Suprapubic skin (tissue), 4 donors: ENCODE results near the gene GPN2. TPM values are rescaled to one million over a fixed set of nuclear protein-coding genes. Genes with fewer than 3 reads are reported as not detected.
A peak's percentile ranks its signal among the peaks of the same experiment; 100 is the strongest.

Experiments
- DNase-seq, 2 donors: peaks; one replicate each; pipeline ENCODE4 v3.0.0-alpha.2; 2019; ENCODE audit warnings: low spot score in 2 of 2
- H3K27ac ChIP-seq: fragments of 200-600 bp; sonication (generic); one replicate; pipeline ENCODE4 v1.5.1; 2019
- H3K27me3 ChIP-seq: fragments of 200-600 bp; sonication (generic); one replicate; pipeline ENCODE4 v1.5.1; 2019
- H3K36me3 ChIP-seq: fragments of 200-600 bp; sonication (generic); one replicate; pipeline ENCODE4 v1.5.1; 2019
- H3K4me1 ChIP-seq: fragments of 200-600 bp; sonication (generic); one replicate; pipeline ENCODE4 v1.5.1; 2019
- H3K4me3 ChIP-seq: fragments of 200-600 bp; sonication (generic); one replicate; pipeline ENCODE4 v1.5.1; 2019; ENCODE audit warnings: mild to moderate bottlenecking
- H3K9me3 ChIP-seq: fragments of 200-600 bp; sonication (generic); one replicate; pipeline ENCODE4 v1.5.1; 2019
- EP300 ChIP-seq: sonication (generic); formaldehyde crosslinking; IDR thresholded peaks from one replicate; pipeline ENCODE4 v1.6.1; 2017; ENCODE audit warnings: antibody characterized with exemption
- POLR2A ChIP-seq, 2 donors: fragments of 450-650 bp; IDR thresholded peaks; one replicate each; pipeline ENCODE4 v1.6.1; 2017; ENCODE audit warnings: antibody characterized with exemption in 2 of 2, mild to moderate bottlenecking in 2 of 2, moderate library complexity in 2 of 2
- POLR2AphosphoS5 ChIP-seq, 3 donors: sonication (generic); formaldehyde crosslinking; IDR thresholded peaks; one replicate each; pipeline ENCODE4 v1.6.1; 2017; ENCODE audit warnings: antibody characterized with exemption in 3 of 3
- WGBS: methylation state at CpG from one replicate; pipeline ENCODE4 v1.1.5; 2018; 5-methylcytosine and 5-hydroxymethylcytosine counted together
- total RNA-seq, 4 donors: library from RNA; depleted of rRNA; stranded (reverse); fragments of >200 nt; gene quantifications; one replicate each; pipeline ENCODE4 v1.1.0, GENCODE V29; 2016
- TF ChIP-seq, protein P1 (sequence below), 2 donors: fragments of 200-600 bp in 1 of 2; fragments of 450-650 bp in 1 of 2; sonication (generic) in 1 of 2; IDR thresholded peaks; one replicate each; pipeline ENCODE4 v1.5.1; 2016 to 2019; ENCODE audit warnings: antibody characterized with exemption in 2 of 2, mild to moderate bottlenecking in 1 of 2, moderate library complexity in 1 of 2

The GPN2 gene
- total RNA-seq, 4 donors from 2014 or later = 13.2 to 25.3 (median 18.8) TPM

DNA sequence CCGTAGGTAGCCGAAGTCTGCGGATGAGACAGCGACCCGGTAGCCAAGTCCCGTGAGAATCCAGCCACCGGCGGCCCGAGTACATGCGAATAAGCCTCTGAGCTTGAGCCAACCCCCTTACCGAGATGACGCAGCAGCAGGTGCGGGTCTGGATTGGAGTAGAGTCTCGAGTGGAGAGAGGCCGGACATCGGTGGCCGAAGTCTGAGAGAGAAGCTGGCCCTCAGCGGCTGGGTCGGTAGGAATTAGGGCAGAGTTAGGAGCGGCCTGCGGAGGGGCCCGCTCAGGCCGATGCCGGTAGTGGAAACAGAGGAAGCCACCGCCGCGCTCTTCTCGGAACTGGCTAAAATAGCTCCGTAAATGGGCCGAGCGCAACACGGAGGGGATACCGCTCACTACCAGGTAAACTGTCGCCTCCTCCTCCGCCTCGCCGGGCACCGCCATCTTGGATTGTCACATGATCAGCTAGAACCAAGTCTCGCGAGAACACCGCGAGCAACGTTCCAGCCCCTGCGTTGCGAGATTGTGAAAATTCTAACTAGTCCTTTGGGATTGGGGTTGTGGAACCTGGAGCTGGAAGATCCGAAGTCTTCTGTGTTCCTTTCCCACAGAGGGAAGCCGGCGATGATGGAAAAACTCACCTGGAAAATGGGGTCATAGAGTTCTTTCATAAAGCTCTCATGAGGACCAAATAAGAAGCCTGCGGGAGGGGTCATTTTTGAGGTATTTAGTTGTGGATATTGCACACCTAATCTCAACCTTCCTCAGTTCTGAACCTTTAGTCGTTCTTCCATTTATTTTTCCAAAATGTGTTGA lies 10.1 kb upstream of the GPN2 start, which contains the start of gene GPATCH3:
Gene GPATCH3, minus strand, starts transcription at position 467 of the 814 bp plus-strand sequence. Its CDS starts 25 bp downstream, at position 442.
- TF ChIP-seq POLR2AphosphoS5 (IDR thresholded peaks at IDR 0.05) = peak; percentile 35 to 90 (median 80)
- TF ChIP-seq, protein P1, sequence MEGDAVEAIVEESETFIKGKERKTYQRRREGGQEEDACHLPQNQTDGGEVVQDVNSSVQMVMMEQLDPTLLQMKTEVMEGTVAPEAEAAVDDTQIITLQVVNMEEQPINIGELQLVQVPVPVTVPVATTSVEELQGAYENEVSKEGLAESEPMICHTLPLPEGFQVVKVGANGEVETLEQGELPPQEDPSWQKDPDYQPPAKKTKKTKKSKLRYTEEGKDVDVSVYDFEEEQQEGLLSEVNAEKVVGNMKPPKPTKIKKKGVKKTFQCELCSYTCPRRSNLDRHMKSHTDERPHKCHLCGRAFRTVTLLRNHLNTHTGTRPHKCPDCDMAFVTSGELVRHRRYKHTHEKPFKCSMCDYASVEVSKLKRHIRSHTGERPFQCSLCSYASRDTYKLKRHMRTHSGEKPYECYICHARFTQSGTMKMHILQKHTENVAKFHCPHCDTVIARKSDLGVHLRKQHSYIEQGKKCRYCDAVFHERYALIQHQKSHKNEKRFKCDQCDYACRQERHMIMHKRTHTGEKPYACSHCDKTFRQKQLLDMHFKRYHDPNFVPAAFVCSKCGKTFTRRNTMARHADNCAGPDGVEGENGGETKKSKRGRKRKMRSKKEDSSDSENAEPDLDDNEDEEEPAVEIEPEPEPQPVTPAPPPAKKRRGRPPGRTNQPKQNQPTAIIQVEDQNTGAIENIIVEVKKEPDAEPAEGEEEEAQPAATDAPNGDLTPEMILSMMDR (IDR thresholded peaks at IDR 0.05) = no peak
- TF ChIP-seq POLR2A (IDR thresholded peaks at IDR 0.05) = peak in 1 of 2 donors; percentile 51
- no peak for TF ChIP-seq EP300
- H3K4me1 ChIP-seq = peaks cover 17% of the 10 kb centered on the region
- DNase-seq = peak; percentile 96 to 98
- H3K27me3 ChIP-seq = no peaks in the 10 kb centered on the region
- H3K36me3 ChIP-seq = peaks cover 29% of the 10 kb centered on the region
- H3K27ac ChIP-seq = peak within 1 kb of the TSS; percentile 87
- peak within 1 kb of the TSS; percentile 96 for H3K4me3 ChIP-seq
- under 1% methylated on average over 29 of the region's 50 CpGs for WGBS
- no peaks in the 10 kb centered on the region for H3K9me3 ChIP-seq

DNA sequence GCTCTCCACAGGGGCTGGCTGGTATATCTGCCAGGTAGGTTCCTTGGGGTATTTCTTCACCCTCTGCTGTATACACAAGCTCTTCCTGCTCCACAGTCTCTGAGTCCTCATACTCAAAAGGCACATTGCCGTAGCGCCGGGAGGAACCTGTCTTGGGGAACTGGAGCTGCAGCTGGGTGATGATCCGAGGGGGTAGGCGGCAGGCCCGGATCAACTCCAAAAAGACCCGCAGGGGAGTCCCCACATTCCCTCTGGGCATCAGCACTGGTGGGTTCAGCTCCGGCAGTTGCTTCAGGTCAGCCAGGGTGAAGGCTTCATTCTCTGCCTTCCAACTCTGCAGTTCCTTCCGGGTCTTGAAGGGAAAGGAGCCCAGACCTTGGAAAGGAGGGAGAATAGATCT lies 7.3 kb upstream of the GPN2 start:
- no peak for TF ChIP-seq EP300
- TF ChIP-seq POLR2A (IDR thresholded peaks at IDR 0.05) = no peak
- TF ChIP-seq, protein P1 (IDR thresholded peaks at IDR 0.05) = no peak
- no peak for TF ChIP-seq POLR2AphosphoS5 (IDR thresholded peaks at IDR 0.05)
- 93% methylated on average over 9 of the region's 9 CpGs for WGBS
- no peak for DNase-seq
- Histone ChIP-seq H3K27me3 (no peaks in the 10 kb centered on the region), H3K4me1 (peaks cover 17% of the 10 kb centered on the region), H3K4me3 (no peak overlapping the region), H3K9me3 (no peaks in the 10 kb centered on the region), H3K36me3 (peaks cover 58% of the 10 kb centered on the region), H3K27ac (no peak overlapping the region)

DNA sequence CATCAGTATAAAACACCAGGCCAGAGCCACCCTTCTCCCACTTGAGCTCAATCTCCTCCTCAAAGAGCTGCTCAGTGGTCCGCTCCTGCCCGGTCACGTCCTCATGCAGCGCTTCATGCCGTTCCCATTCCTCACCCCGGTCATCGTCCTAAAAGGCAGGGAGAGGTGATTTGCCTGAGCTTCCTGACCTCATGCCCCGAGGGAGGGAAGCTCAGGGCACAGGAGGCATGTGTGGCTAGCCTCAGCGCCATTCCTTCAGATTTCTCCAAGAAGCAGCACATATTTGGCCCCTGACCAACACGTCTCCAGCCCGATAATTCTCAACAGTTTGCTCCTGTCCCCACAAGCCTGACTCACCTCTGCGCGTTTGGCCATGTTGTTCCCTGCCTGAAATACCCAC lies 4.2 kb upstream of the GPN2 start:
- TF ChIP-seq EP300 = no peak
- no peak for TF ChIP-seq POLR2A (IDR thresholded peaks at IDR 0.05)
- no peak for TF ChIP-seq POLR2AphosphoS5 (IDR thresholded peaks at IDR 0.05)
- TF ChIP-seq, protein P1 (IDR thresholded peaks at IDR 0.05) = no peak
- WGBS = 91% methylated on average over 13 of the region's 13 CpGs

DNA sequence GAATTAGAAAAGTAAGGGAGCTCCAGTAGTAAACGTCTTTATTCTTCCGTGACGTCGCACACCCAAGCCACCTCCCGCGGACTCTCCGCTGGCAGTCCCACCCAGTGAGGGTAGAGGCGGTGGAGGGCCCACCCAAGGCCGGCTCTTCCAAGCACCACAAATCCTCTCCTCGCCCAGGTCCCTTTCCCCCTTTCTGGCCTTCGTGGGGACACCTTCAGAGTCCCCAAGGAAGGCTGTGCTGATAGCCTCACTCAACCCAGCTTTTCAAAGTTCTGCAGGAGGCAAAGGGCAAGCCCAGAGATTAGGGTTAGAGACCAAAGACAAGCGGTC lies 349 bp upstream of the GPN2 start:
- peaks cover 21% of the 10 kb centered on the region for H3K4me1 ChIP-seq
- H3K4me3 ChIP-seq = peak overlapping the region; percentile 77
- WGBS = 2% methylated on average over 9 of the region's 12 CpGs
- H3K27ac ChIP-seq = peak overlapping the region; percentile 86
- H3K9me3 ChIP-seq = no peaks in the 10 kb centered on the region
- no peak for DNase-seq
- H3K27me3 ChIP-seq = no peaks in the 10 kb centered on the region
- peaks cover 65% of the 10 kb centered on the region for H3K36me3 ChIP-seq
- TF ChIP-seq EP300 = no peak
- no peak for TF ChIP-seq POLR2A (IDR thresholded peaks at IDR 0.05)
- TF ChIP-seq POLR2AphosphoS5 (IDR thresholded peaks at IDR 0.05) = no peak
- TF ChIP-seq, protein P1 (IDR thresholded peaks at IDR 0.05) = no peak

More for the DNA sequence above, 4.2 kb upstream of the GPN2 start:
- H3K27ac ChIP-seq = no peak overlapping the region
- H3K4me3 ChIP-seq = no peak overlapping the region
- no peak for DNase-seq
- H3K9me3 ChIP-seq = no peaks in the 10 kb centered on the region
- no peaks in the 10 kb centered on the region for H3K27me3 ChIP-seq
- peaks cover 61% of the 10 kb centered on the region for H3K36me3 ChIP-seq
- peaks cover 17% of the 10 kb centered on the region for H3K4me1 ChIP-seq

DNA sequence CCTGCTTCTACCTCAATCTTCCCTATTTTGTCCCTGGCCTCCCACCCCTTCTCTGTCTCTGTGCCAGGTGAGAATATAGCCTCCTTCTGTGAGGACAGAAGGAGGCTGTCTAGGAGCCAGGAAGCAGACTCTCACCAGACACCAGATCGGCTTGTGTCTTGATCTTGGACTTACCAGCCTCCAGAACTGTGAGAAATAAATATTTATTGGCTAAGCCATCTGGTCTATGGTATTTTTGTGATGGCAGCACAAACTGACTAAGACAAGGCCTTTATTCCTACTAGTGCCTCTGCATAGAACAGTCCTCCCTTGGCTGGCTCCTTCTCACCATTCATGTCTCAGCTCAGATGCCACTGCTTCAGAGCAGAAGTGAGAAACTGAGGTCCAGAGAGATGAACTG lies 1.9 kb downstream of the GPN2 start:
- Histone ChIP-seq H3K4me1 (peaks cover 21% of the 10 kb centered on the region), H3K36me3 (peaks cover 65% of the 10 kb centered on the region), H3K9me3 (no peaks in the 10 kb centered on the region), H3K4me3 (no peak overlapping the region), H3K27ac (no peak overlapping the region), H3K27me3 (no peaks in the 10 kb centered on the region)
- DNase-seq = no peak
- WGBS = 75% methylated on average over 1 of the region's 1 CpG
- no peak for TF ChIP-seq POLR2AphosphoS5 (IDR thresholded peaks at IDR 0.05)
- TF ChIP-seq EP300 = no peak
- TF ChIP-seq POLR2A (IDR thresholded peaks at IDR 0.05) = no peak
- TF ChIP-seq, protein P1 (IDR thresholded peaks at IDR 0.05) = no peak
